ENCODE results near the gene NDFIP2. TPM values are rescaled to one million over a fixed set of nuclear protein-coding genes. Genes with fewer than 3 reads are reported as not detected.

NDFIP2 gene
- total RNA-seq, 1 donor from 2014 or later, result 34.1 TPM

DNA sequence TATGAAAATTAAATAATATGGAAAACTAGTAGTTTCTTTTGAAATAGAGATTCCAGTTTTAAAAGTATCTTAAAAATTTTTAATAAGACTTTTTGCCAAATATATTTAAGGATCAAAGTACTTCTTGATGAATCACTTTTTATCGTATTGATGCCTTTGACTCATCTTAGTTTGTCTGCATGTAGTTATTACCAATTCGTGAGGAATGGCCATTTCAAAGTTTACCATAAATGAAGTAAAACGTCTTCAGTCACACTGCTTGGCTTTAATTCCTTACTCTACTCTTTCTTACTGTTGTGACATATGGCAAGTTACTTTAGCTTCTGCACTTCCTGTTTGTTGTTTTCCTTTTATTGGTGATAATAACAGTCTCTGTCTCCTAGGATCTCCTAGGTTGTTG lies 38.3 kb downstream of the NDFIP2 start:
- intact Hi-C loops (cut with DNase I), result no loop called here
- no peak for ATAC-seq
- H3K4me3 ChIP-seq, result no peak overlapping the region

DNA sequence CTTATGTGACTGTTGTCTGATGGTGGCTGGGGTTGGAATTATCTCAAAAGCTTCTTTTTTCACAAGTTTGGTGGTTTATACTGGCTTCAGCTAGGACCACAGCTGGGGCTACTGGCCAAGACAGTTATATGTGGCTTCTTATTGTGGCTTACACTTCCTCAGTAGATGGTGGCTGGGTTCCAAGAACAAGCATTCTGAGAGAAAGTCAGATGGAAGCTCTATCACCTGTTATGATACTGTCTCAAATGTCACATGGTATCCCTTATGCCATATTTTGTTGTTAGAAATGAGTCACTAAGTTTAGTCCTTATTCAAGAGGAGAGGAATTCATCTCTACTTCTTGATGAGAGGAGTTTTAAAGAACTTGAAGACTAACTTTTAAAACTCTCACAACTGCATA lies 41.6 kb downstream of the NDFIP2 start:
- peaks cover 3% of the 10 kb centered on the region for H3K4me1 ChIP-seq
- no peak for DNase-seq
- no peaks in the 10 kb centered on the region for H3K27me3 ChIP-seq
- no peak overlapping the region for H3K4me3 ChIP-seq
- H3K9me3 ChIP-seq, result no peaks in the 10 kb centered on the region
- no peak overlapping the region for H3K27ac ChIP-seq
- intact Hi-C loops (cut with DNase I), result no loop called here
- ATAC-seq, result no peak
- no peak for TF ChIP-seq CTCF (IDR thresholded peaks at IDR 0.05)
- peaks cover 38% of the 10 kb centered on the region for H3K36me3 ChIP-seq

More for the DNA sequence above, 38.3 kb downstream of the NDFIP2 start:
- Histone ChIP-seq H3K9me3 (no peaks in the 10 kb centered on the region), H3K27ac (no peak overlapping the region), H3K36me3 (peaks cover 23% of the 10 kb centered on the region), H3K27me3 (no peaks in the 10 kb centered on the region), H3K4me1 (no peaks in the 10 kb centered on the region)
- DNase-seq, result no peak
- no peak for TF ChIP-seq CTCF (IDR thresholded peaks at IDR 0.05)

DNA sequence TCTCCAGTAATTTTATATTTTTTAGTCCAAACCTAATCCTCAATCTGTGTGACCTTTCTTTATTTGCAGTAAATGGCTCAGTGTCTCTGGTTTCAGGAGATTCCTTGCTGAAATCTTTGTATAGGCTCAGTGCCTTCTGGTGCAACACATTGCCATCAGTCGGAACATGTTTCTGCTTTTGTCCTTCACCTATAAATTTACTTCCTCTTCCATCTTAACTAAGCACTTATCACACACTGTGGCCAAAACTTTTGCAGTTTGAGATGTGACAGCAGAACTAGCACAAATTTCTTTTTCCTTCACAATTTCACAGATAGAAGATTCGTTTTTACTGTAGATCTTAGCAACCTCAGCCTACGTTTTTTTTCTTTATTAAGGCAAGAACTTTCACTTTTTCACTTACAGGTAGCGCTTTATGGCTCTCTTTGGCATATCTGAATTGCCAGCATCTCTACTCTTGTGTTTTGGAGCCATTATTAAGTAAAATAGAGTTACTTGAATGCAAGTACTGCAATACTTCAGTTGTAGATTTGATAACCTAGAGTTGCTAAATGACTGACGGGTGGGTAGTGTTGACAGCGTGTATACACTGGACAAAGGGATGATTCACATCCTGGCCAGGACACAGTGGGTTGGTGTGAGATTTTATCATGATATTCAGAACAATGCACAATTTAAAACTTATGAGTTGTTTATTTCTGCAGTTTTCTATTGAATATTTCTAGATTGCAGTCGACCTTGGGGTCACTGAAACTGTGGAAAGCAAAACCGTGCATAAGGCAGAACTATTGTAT lies 44.3 kb downstream of the NDFIP2 start:
- no peak for TF ChIP-seq CTCF (IDR thresholded peaks at IDR 0.05)
- Histone ChIP-seq H3K27ac (no peak overlapping the region), H3K4me3 (no peak overlapping the region), H3K27me3 (no peaks in the 10 kb centered on the region), H3K36me3 (peaks cover 40% of the 10 kb centered on the region), H3K9me3 (no peaks in the 10 kb centered on the region), H3K4me1 (peaks cover 3% of the 10 kb centered on the region)
- ATAC-seq (peak; percentile 42), DNase-seq (no peak)
- intact Hi-C loops (cut with DNase I), result no loop called here

- no peak overlapping the region for H3K4me3 ChIP-seq
- intact Hi-C loops (cut with DNase I), result no loop called here
- ATAC-seq, result no peak
- H3K36me3 ChIP-seq, result peaks cover 29% of the 10 kb centered on the region
- H3K4me1 ChIP-seq, result peaks cover 3% of the 10 kb centered on the region
- H3K9me3 ChIP-seq, result no peaks in the 10 kb centered on the region
- no peak overlapping the region for H3K27ac ChIP-seq
- no peaks in the 10 kb centered on the region for H3K27me3 ChIP-seq
- no peak for DNase-seq
- TF ChIP-seq CTCF (IDR thresholded peaks at IDR 0.05), result no peak
Observed at GRCh38 chr13:79527698-79528097, 46.7 kb downstream of the NDFIP2 start.

DNA sequence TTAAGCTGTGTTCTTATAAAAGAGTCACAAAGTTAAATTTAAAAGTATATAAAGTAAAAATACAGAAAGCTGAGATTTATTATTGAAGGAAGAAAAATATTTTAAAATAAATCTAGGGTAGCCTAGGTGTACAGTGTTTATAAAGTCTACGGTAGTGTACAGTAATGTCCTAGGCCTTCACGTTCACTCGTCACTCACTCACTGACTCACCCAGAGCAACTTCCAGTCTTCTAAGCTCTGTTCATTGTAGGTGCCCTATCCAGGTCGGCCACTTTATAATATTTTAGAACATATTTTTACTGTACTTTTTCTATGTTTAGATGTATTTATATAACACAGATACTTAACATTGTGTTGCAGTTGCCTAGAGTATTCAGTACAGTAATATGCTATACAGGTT lies 47.4 kb downstream of the NDFIP2 start:
- H3K27me3 ChIP-seq, result no peaks in the 10 kb centered on the region
- peaks cover 3% of the 10 kb centered on the region for H3K4me1 ChIP-seq
- no peak overlapping the region for H3K4me3 ChIP-seq
- peaks cover 26% of the 10 kb centered on the region for H3K36me3 ChIP-seq
- no peak for DNase-seq
- intact Hi-C loops (cut with DNase I), result no loop called here
- no peak overlapping the region for H3K27ac ChIP-seq
- no peak for ATAC-seq
- H3K9me3 ChIP-seq, result no peaks in the 10 kb centered on the region
- no peak for TF ChIP-seq CTCF (IDR thresholded peaks at IDR 0.05)

Data from upper lobe of right lung (tissue), 1 donor.